Measurements from ENCODE around the gene TRIM15. TPM values are rescaled to one million over a fixed set of nuclear protein-coding genes. Genes with fewer than 3 reads are reported as not detected.

TRIM15 gene
- total RNA-seq, 1 experiment from 2014 or later, result 0.35 TPM

- TF ChIP-seq CREB1 (CRISPR knock-in tag; IDR thresholded peaks at IDR 0.05) (no peak), ATF2 (CRISPR knock-in tag; IDR thresholded peaks at IDR 0.05; ENCODE audit: borderline replicate concordance, low read depth) (no peak), CBFB (CRISPR knock-in tag; IDR thresholded peaks at IDR 0.05; ENCODE audit: low read depth) (no peak), RELA (CRISPR knock-in tag; IDR thresholded peaks at IDR 0.05; ENCODE audit: borderline replicate concordance) (no peak), CREM (CRISPR knock-in tag; IDR thresholded peaks at IDR 0.05) (no peak), PRRX2 (CRISPR knock-in tag; IDR thresholded peaks at IDR 0.05) (no peak), ZNF219 (CRISPR knock-in tag; IDR thresholded peaks at IDR 0.05; ENCODE audit: borderline replicate concordance) (no peak), NFATC4 (CRISPR knock-in tag; IDR thresholded peaks at IDR 0.05) (no peak), ZNF263 (CRISPR knock-in tag; IDR thresholded peaks at IDR 0.05; ENCODE audit: low read depth) (no peak)
- Mint-ChIP-seq H3K4me1 (peaks cover 2% of the 10 kb centered on the region), H3K27me3 (ENCODE audit: low read depth) (peaks cover 16% of the 10 kb centered on the region), H3K36me3 (no peaks in the 10 kb centered on the region), H3K27ac (no peak overlapping the region), H3K4me3 (no peak overlapping the region), H3K9me3 (no peaks in the 10 kb centered on the region)
- CTCF ChIA-PET, result interaction anchor here (1.0 to 1.8 kb wide), 2 partner anchors 20 to 47 kb away, joined by 3 to 10 read pairs; no protein-coding TSS in a partner anchor
- POLR2A ChIA-PET, result interaction anchor here (0.9 kb wide), 1 partner anchor 464 kb away, joined by 3 read pairs; no protein-coding TSS in a partner anchor
- DNase-seq (ENCODE audit: low spot score) (no peak), ATAC-seq (no peak)
Measured at GRCh38 chr6:30150671-30151395, 12.5 kb upstream of the TRIM15 start.

- ATAC-seq (no peak), DNase-seq (ENCODE audit: low spot score) (no peak)
- CTCF ChIA-PET, result interaction anchor here (1.0 to 1.8 kb wide), 4 partner anchors 20 to 50 kb away, joined by 3 to 10 read pairs (median 3); no protein-coding TSS in a partner anchor
- no peak overlapping the region for H3K4me3 Mint-ChIP-seq
- H3K9me3 Mint-ChIP-seq, result no peaks in the 10 kb centered on the region
- H3K4me1 Mint-ChIP-seq, result no peaks in the 10 kb centered on the region
- H3K27me3 Mint-ChIP-seq (ENCODE audit: low read depth), result peaks cover 21% of the 10 kb centered on the region
- no peak for TF ChIP-seq CTCF (IDR thresholded peaks at IDR 0.05)
- TF ChIP-seq PREB (CRISPR knock-in tag; IDR thresholded peaks at IDR 0.05; ENCODE audit: borderline replicate concordance), result no peak
- TF ChIP-seq E2F1 (CRISPR knock-in tag; IDR thresholded peaks at IDR 0.05), result no peak
- no peak for TF ChIP-seq TEAD1 (CRISPR knock-in tag; IDR thresholded peaks at IDR 0.05)
- no peak overlapping the region for H3K27ac Mint-ChIP-seq
- H3K36me3 Mint-ChIP-seq, result no peaks in the 10 kb centered on the region
- POLR2A ChIA-PET, result interaction anchor here (0.9 kb wide), 1 partner anchor 463 kb away, joined by 3 read pairs; no protein-coding TSS in a partner anchor
Measured at GRCh38 chr6:30151580-30151979, 11.8 kb upstream of the TRIM15 start.

- CTCF ChIA-PET, result interaction anchor here (0.6 to 1.8 kb wide), 4 partner anchors 21 to 50 kb away, joined by 3 to 10 read pairs (median 3); no protein-coding TSS in a partner anchor
- H3K27ac Mint-ChIP-seq, result no peak overlapping the region
- ATAC-seq (no peak), DNase-seq (ENCODE audit: low spot score) (no peak)
- peaks cover 21% of the 10 kb centered on the region for H3K27me3 Mint-ChIP-seq (ENCODE audit: low read depth)
- H3K9me3 Mint-ChIP-seq, result no peaks in the 10 kb centered on the region
- H3K4me1 Mint-ChIP-seq, result no peaks in the 10 kb centered on the region
- POLR2A ChIA-PET, result interaction anchor here (0.9 kb wide), 1 partner anchor 463 kb away, joined by 3 read pairs; no protein-coding TSS in a partner anchor
- no peak overlapping the region for H3K4me3 Mint-ChIP-seq
- H3K36me3 Mint-ChIP-seq, result no peaks in the 10 kb centered on the region
- TF ChIP-seq E2F4 (CRISPR knock-in tag; IDR thresholded peaks at IDR 0.05; ENCODE audit: borderline replicate concordance, low read depth), result no peak
- TF ChIP-seq ZNF425 (CRISPR knock-in tag; conservative IDR thresholded peaks at IDR 0.05), result no peak
- TF ChIP-seq MLX (CRISPR knock-in tag; IDR thresholded peaks at IDR 0.05), result no peak
- TF ChIP-seq ETV6 (CRISPR knock-in tag; IDR thresholded peaks at IDR 0.05), result no peak
- no peak for TF ChIP-seq TCF7 (CRISPR knock-in tag; IDR thresholded peaks at IDR 0.05; ENCODE audit: low read depth)
- no peak for TF ChIP-seq HMGA2 (CRISPR knock-in tag; IDR thresholded peaks at IDR 0.05)
- TF ChIP-seq NFATC4 (CRISPR knock-in tag; IDR thresholded peaks at IDR 0.05), result no peak
- no peak for TF ChIP-seq FOXJ3 (CRISPR knock-in tag; IDR thresholded peaks at IDR 0.05; ENCODE audit: borderline replicate concordance)
Measured at GRCh38 chr6:30152016-30152673, 11.2 kb upstream of the TRIM15 start.
